WTC11 (cell line): ENCODE measurements around the gene DUSP18.

Source experiments
- ATF6 ChIP-seq: sonication (generic); formaldehyde crosslinking; IDR thresholded peaks from 2 replicates; pipeline ENCODE4 v1.8.1; 2023; ENCODE audit warnings: mild to moderate bottlenecking, missing genetic modification reagents
- CREB1 ChIP-seq: sonication (generic); formaldehyde crosslinking; IDR thresholded peaks from 2 replicates; pipeline ENCODE4 v1.8.0; 2023; ENCODE audit warnings: mild to moderate bottlenecking, missing genetic modification reagents
- CTCF ChIP-seq: fragments of 200-600 bp; IDR thresholded peaks from 2 replicates; pipeline ENCODE4 v1.8.0; 2022; ENCODE audit warnings: antibody characterized with exemption
- PREB ChIP-seq: sonication (generic); formaldehyde crosslinking; IDR thresholded peaks from 2 replicates; pipeline ENCODE4 v1.8.1; 2022; ENCODE audit warnings: mild to moderate bottlenecking, missing genetic modification reagents, moderate library complexity, borderline replicate concordance
- SOX15 ChIP-seq: fragments of 250-450 bp; sonication (Bioruptor Pico); IDR thresholded peaks from 2 replicates; pipeline ENCODE4 v1.9.0; 2021; ENCODE audit warnings: mild to moderate bottlenecking

- TF ChIP-seq CTCF, result no peak
- no peak for TF ChIP-seq CREB1 (CRISPR knock-in tag)
- TF ChIP-seq SOX15, result no peak
- TF ChIP-seq PREB (CRISPR knock-in tag), result no peak
- no peak for TF ChIP-seq ATF6 (CRISPR knock-in tag)
Observed at GRCh38 chr22:30627471-30627870, 40.2 kb downstream of the DUSP18 start.
